Type B pancreatic cell (in vitro differentiated cells): Measurements from ENCODE around the gene TPM1. TPM values are rescaled to one million over a fixed set of nuclear protein-coding genes. Genes with fewer than 3 reads are reported as not detected.

Experiments
- DNase-seq: peaks from one replicate; pipeline ENCODE4 v3.0.0; 2021; ENCODE audit warnings: mixed read lengths; ENCODE audit not compliant: unreplicated experiment; ENCODE audit errors: extremely low spot score
- H3K27ac Mint-ChIP-seq: 2 replicates; pipeline ENCODE4 v1.8.0; 2021; ENCODE audit warnings: mild to moderate bottlenecking, mixed read lengths
- H3K27me3 Mint-ChIP-seq: 2 replicates; pipeline ENCODE4 v1.8.0; 2021; ENCODE audit warnings: mixed read lengths
- H3K36me3 Mint-ChIP-seq: 2 replicates; pipeline ENCODE4 v1.8.0; 2021; ENCODE audit warnings: mixed read lengths
- H3K4me1 Mint-ChIP-seq: one replicate; pipeline ENCODE4 v1.8.0; 2021; ENCODE audit warnings: mixed read lengths; ENCODE audit not compliant: unreplicated experiment
- H3K4me3 Mint-ChIP-seq: 2 replicates; pipeline ENCODE4 v1.8.0; 2021; ENCODE audit warnings: mild to moderate bottlenecking, mixed read lengths
- H3K9me3 Mint-ChIP-seq: 2 replicates; pipeline ENCODE4 v1.8.0; 2021; ENCODE audit warnings: mixed read lengths
- total RNA-seq: library from RNA; stranded (reverse); gene quantifications from 2 replicates; pipeline ENCODE4 v1.2.1, GENCODE V29; 2021; ENCODE audit warnings: low replicate concordance
- TF ChIP-seq, protein P1 (sequence below): fragments of 200-600 bp; sonication (generic); conservative IDR thresholded peaks from 2 replicates; pipeline ENCODE4 v1.5.0; 2021; ENCODE audit warnings: antibody characterized with exemption, mild to moderate bottlenecking

Gene TPM1
- total RNA-seq, 1 donor from 2014 or later = 447 TPM

DNA sequence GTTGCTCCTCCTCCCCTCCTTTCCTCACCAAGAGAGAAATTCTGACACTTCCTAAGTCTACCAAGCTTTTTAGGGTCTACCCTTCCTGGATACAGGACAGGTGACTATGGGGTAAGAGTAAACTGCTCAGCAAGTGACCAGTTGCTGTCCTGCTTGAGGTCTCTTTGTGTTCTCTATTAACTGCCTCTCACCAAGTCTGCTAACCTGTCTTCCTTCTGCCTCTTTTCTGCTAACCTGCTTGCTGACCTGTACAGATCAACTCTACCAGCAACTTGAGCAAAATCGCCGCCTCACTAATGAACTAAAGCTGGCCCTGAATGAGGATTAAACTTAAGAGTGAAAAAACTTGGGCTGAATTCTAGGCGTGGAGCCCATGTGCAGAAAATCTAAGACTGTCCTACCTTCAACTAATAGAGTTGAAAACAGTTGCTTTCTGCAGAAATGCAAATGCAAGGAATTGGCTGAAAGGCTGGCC lies 27.1 kb downstream of the TPM1 start:
- peaks cover 46% of the 10 kb centered on the region for H3K36me3 Mint-ChIP-seq
- TF ChIP-seq, protein P1, sequence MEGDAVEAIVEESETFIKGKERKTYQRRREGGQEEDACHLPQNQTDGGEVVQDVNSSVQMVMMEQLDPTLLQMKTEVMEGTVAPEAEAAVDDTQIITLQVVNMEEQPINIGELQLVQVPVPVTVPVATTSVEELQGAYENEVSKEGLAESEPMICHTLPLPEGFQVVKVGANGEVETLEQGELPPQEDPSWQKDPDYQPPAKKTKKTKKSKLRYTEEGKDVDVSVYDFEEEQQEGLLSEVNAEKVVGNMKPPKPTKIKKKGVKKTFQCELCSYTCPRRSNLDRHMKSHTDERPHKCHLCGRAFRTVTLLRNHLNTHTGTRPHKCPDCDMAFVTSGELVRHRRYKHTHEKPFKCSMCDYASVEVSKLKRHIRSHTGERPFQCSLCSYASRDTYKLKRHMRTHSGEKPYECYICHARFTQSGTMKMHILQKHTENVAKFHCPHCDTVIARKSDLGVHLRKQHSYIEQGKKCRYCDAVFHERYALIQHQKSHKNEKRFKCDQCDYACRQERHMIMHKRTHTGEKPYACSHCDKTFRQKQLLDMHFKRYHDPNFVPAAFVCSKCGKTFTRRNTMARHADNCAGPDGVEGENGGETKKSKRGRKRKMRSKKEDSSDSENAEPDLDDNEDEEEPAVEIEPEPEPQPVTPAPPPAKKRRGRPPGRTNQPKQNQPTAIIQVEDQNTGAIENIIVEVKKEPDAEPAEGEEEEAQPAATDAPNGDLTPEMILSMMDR = no peak
- H3K9me3 Mint-ChIP-seq = no peaks in the 10 kb centered on the region
- H3K27ac Mint-ChIP-seq = peak overlapping the region; percentile 17
- H3K4me1 Mint-ChIP-seq = peaks cover 45% of the 10 kb centered on the region
- DNase-seq = no peak
- no peak overlapping the region for H3K4me3 Mint-ChIP-seq
- no peaks in the 10 kb centered on the region for H3K27me3 Mint-ChIP-seq

DNA sequence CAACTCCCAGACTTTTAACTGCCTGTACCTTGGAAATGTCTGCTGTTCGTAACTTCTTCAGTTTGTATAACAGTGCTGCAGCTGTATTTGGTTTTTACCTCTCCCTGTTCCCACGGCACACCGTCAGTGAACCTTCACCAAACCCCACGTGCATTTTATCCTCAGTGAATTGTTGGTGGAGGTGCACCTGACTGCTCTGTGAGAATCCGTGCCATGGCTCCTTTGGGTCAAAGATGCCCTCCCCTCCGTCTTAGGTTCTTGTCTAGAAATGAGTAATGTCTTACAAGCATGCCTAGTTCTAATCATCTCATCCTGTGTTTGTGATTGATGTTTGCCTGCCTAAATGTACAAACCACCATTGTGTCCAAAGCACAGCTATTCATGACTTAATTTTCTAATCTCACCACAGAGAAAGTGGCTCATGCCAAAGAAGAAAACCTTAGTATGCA lies 28.2 kb downstream of the TPM1 start:
- TF ChIP-seq, protein P1 = no peak
- no peaks in the 10 kb centered on the region for H3K9me3 Mint-ChIP-seq
- no peak overlapping the region for H3K4me3 Mint-ChIP-seq
- H3K27ac Mint-ChIP-seq = no peak overlapping the region
- peaks cover 50% of the 10 kb centered on the region for H3K4me1 Mint-ChIP-seq
- H3K36me3 Mint-ChIP-seq = peaks cover 40% of the 10 kb centered on the region
- no peak for DNase-seq
- H3K27me3 Mint-ChIP-seq = no peaks in the 10 kb centered on the region

DNA sequence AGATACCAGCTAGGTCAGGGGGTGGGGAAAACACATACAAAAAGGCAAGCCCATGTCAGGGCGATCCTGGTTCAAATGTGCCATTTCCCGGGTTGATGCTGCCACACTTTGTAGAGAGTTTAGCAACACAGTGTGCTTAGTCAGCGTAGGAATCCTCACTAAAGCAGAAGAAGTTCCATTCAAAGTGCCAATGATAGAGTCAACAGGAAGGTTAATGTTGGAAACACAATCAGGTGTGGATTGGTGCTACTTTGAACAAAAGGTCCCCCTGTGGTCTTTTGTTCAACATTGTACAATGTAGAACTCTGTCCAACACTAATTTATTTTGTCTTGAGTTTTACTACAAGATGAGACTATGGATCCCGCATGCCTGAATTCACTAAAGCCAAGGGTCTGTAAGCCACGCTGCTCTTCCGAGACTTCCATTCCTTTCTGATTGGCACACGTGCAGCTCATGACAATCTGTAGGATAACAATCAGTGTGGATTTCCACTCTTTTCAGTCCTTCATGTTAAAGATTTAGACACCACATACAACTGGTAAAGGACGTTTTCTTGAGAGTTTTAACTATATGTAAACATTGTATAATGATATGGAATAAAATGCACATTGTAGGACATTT lies 28.9 kb downstream of the TPM1 start:
- Mint-ChIP-seq H3K36me3 (peaks cover 34% of the 10 kb centered on the region), H3K4me3 (no peak overlapping the region), H3K4me1 (peaks cover 51% of the 10 kb centered on the region), H3K9me3 (no peaks in the 10 kb centered on the region), H3K27ac (no peak overlapping the region), H3K27me3 (no peaks in the 10 kb centered on the region)
- no peak for DNase-seq
- TF ChIP-seq, protein P1 = no peak

DNA sequence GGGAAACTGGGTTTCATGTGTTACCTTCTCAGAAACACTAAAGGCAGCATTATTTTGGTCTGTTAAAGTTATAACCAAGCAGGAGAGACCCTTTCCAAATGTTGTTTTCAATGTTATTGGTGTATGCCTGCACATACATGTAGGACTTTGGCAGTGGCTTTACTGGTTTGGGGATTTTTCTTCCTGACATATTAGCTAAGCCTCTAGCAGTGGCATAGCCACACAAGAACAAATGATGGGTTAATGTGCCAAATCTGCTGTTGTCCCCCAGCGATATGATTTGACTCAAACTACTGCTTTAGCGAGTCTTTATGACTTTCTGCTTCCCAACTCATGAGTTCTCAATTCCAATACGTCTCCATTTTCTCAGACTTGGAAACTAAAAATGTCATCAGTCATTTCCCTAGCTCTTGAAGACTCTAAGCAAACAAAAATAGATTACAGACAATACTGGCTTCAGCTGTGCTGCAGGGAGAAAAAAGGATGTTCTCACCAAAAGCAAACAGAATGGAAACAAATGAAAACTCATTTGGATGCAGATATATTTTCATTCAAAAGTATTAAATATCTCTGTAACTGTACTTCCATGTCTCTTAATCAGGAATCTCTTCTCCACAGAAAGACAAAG lies 29.6 kb downstream of the TPM1 start:
- Mint-ChIP-seq H3K4me3 (no peak overlapping the region), H3K27me3 (no peaks in the 10 kb centered on the region), H3K27ac (no peak overlapping the region), H3K4me1 (peaks cover 56% of the 10 kb centered on the region), H3K9me3 (no peaks in the 10 kb centered on the region), H3K36me3 (peaks cover 30% of the 10 kb centered on the region)
- DNase-seq = no peak
- TF ChIP-seq, protein P1 = no peak

DNA sequence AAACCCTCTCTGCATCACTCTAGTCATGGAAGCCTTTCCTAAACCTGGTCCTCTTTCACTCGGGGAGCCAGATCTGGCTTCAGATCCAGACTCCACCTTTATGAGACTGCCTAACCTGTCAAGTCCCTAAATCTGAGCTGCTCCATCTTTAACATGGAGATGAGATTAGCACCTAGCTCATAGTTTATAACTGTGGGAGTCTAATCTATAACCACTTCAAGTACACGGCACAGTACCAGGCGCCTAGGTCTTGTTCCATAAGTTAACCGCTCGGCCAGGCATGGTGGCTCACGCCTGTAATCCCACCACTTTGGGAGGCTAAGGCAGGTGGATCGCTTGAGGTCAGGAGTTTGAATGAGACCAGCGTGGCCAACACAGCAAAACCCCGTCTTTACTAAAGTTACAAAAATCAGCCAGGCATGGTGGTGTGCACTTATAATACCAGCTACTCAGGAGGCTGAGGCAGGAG lies 30.3 kb downstream of the TPM1 start:
- H3K4me3 Mint-ChIP-seq = no peak overlapping the region
- no peak overlapping the region for H3K27ac Mint-ChIP-seq
- peaks cover 30% of the 10 kb centered on the region for H3K36me3 Mint-ChIP-seq

More for the DNA sequence above, 30.3 kb downstream of the TPM1 start:
- peaks cover 2% of the 10 kb centered on the region for H3K27me3 Mint-ChIP-seq
- H3K9me3 Mint-ChIP-seq = no peaks in the 10 kb centered on the region
- H3K4me1 Mint-ChIP-seq = peaks cover 63% of the 10 kb centered on the region
- no peak for DNase-seq
- TF ChIP-seq, protein P1 = no peak
